GM23338 (cell line): ENCODE results near the gene TASP1. TPM values are rescaled to one million over a fixed set of nuclear protein-coding genes. Genes with fewer than 3 reads are reported as not detected.

ENCODE experiments used
- ATAC-seq: fragments of 200-7000 bp; cut with Tn5 transposase; 3 replicates; pipeline ENCODE4 v1.9.1; 2020
- DNase-seq: peaks from one replicate; pipeline ENCODE4 v3.0.0-alpha.2; 2015; ENCODE audit warnings: low spot score
- H2AFZ ChIP-seq: fragments of 200-600 bp; sonication (generic); 2 replicates; pipeline ENCODE4 v1.8.0; 2016; ENCODE audit warnings: antibody characterized with exemption, mild to moderate bottlenecking, moderate library complexity
- H3F3A ChIP-seq: fragments of 200-600 bp; sonication (generic); replicated peaks from 2 replicates; pipeline ENCODE4 v1.8.0; 2017; ENCODE audit warnings: antibody characterized with exemption, mixed run types, low read depth
- H3K27ac ChIP-seq: fragments of 200-600 bp; sonication (generic); 2 replicates; pipeline ENCODE4 v1.6.1; 2016; ENCODE audit warnings: low read depth
- H3K27me3 ChIP-seq: fragments of 200-600 bp; sonication (generic); 2 replicates; pipeline ENCODE4 v1.8.0; 2016; ENCODE audit warnings: mild to moderate bottlenecking, mixed run types, moderate library complexity; ENCODE audit not compliant: insufficient read depth
- H3K36me3 ChIP-seq: fragments of 200-600 bp; sonication (generic); 2 replicates; pipeline ENCODE4 v1.8.0; 2016; ENCODE audit warnings: mild to moderate bottlenecking; ENCODE audit not compliant: insufficient read depth
- H3K4me1 ChIP-seq: fragments of 200-600 bp; sonication (generic); 2 replicates; pipeline ENCODE4 v1.8.0; 2016; ENCODE audit warnings: mild to moderate bottlenecking, moderate library complexity; ENCODE audit not compliant: insufficient read depth
- H3K4me2 ChIP-seq: fragments of 200-600 bp; sonication (generic); 2 replicates; pipeline ENCODE4 v1.7.1; 2017; ENCODE audit warnings: mixed run types
- H3K4me3 ChIP-seq: fragments of 200-600 bp; sonication (generic); 2 replicates; pipeline ENCODE4 v1.6.1; 2016; ENCODE audit warnings: mixed run types
- H3K79me2 ChIP-seq: fragments of 200-600 bp; sonication (generic); replicated peaks from 2 replicates; pipeline ENCODE4 v1.8.0; 2017; ENCODE audit warnings: mild to moderate bottlenecking; ENCODE audit not compliant: insufficient read depth
- H3K9me2 ChIP-seq: fragments of 200-600 bp; sonication (generic); 2 replicates; pipeline ENCODE4 v1.8.0; 2017; ENCODE audit not compliant: insufficient read depth
- H4K20me1 ChIP-seq: fragments of 200-600 bp; sonication (generic); replicated peaks from 2 replicates; pipeline ENCODE4 v1.8.0; 2017; ENCODE audit warnings: mild to moderate bottlenecking; ENCODE audit not compliant: insufficient read depth
- H3K27ac Mint-ChIP-seq: 2 replicates; pipeline ENCODE4 v1.8.0; 2020; ENCODE audit warnings: inconsistent platforms, mild to moderate bottlenecking, moderate library complexity, mixed read lengths
- H3K27me3 Mint-ChIP-seq: 3 replicates; pipeline ENCODE4 v1.8.0; 2022; ENCODE audit warnings: low read depth, mild to moderate bottlenecking, moderate library complexity, mixed read lengths, inconsistent platforms; ENCODE audit not compliant: insufficient read depth, poor library complexity
- H3K36me3 Mint-ChIP-seq: 3 replicates; pipeline ENCODE4 v1.8.0; 2021; ENCODE audit warnings: low read depth, mild to moderate bottlenecking, inconsistent platforms, moderate library complexity, mixed read lengths
- H3K4me1 Mint-ChIP-seq: 3 replicates; pipeline ENCODE4 v1.8.0; 2020; ENCODE audit warnings: mild to moderate bottlenecking, inconsistent platforms, mixed read lengths
- H3K4me3 Mint-ChIP-seq: 3 replicates; pipeline ENCODE4 v1.8.0; 2021; ENCODE audit warnings: moderate library complexity, mild to moderate bottlenecking, inconsistent platforms, mixed read lengths
- H3K9me3 Mint-ChIP-seq: 3 replicates; pipeline ENCODE4 v1.8.0; 2020; ENCODE audit warnings: moderate library complexity, mild to moderate bottlenecking, inconsistent platforms, mixed read lengths
- CREB1 ChIP-seq: fragments of 250-450 bp; sonication (Bioruptor Pico); IDR thresholded peaks from 2 replicates; pipeline ENCODE4 v1.5.0; 2020; ENCODE audit warnings: low read depth, mild to moderate bottlenecking, moderate library complexity
- EZH2 ChIP-seq: fragments of 200-600 bp; sonication (generic); IDR thresholded peaks from one replicate; pipeline ENCODE4 v1.8.0; 2017; ENCODE audit warnings: antibody characterized with exemption, mild to moderate bottlenecking, low read depth; ENCODE audit not compliant: unreplicated experiment
- EZH2phosphoT487 ChIP-seq: fragments of 200-600 bp; sonication (generic); IDR thresholded peaks from one replicate; pipeline ENCODE4 v1.8.1; 2018; ENCODE audit warnings: antibody characterized with exemption; ENCODE audit not compliant: unreplicated experiment
- JUNB ChIP-seq: IDR thresholded peaks from one replicate; pipeline ENCODE4 v1.6.1; 2016; ENCODE audit warnings: antibody characterized with exemption; ENCODE audit not compliant: unreplicated experiment
- NANOG ChIP-seq: IDR thresholded peaks from 2 replicates; pipeline ENCODE4 v1.6.1; 2016; ENCODE audit warnings: antibody characterized with exemption, borderline replicate concordance
- POLR2AphosphoS5 ChIP-seq: IDR thresholded peaks from 2 replicates; pipeline ENCODE4 v1.6.1; 2016; ENCODE audit warnings: antibody characterized with exemption, low read depth
- STAT1 ChIP-seq: IDR thresholded peaks from one replicate; pipeline ENCODE4 v1.6.1; 2016; ENCODE audit warnings: antibody characterized with exemption; ENCODE audit not compliant: unreplicated experiment
- ZNF114 ChIP-seq: fragments of 250-450 bp; sonication (Bioruptor Pico); IDR thresholded peaks from 2 replicates; pipeline ENCODE4 v1.5.0; 2020; ENCODE audit warnings: mild to moderate bottlenecking, moderate library complexity
- polyA plus RNA-seq: library from polyadenylated mRNA; unstranded; fragments of >200 nt; fragmentation: Nextera tagmentation; extraction: Ambion mirVana; gene quantifications from 2 replicates; pipeline ENCODE4 v1.2.1, GENCODE V29; 2016
- total RNA-seq: library from RNA; depleted of rRNA; stranded (reverse); fragments of >200 nt; shearing (Covaris generic); gene quantifications from 2 replicates; pipeline ENCODE4 v1.2.3, GENCODE V29; 2014
- TF ChIP-seq, protein P1 (sequence below), 2 experiments: fragments of 200-600 bp in 1 of 2; sonication (generic) in 1 of 2; conservative IDR thresholded peaks; 2 replicates each; pipeline versions ENCODE4 v1.5.1 to v1.6.1; 2016 to 2017; ENCODE audit warnings: antibody characterized with exemption in 2 of 2, low read depth in 2 of 2, mild to moderate bottlenecking in 2 of 2, moderate library complexity in 1 of 2
- TF ChIP-seq, protein P2 (sequence below): IDR thresholded peaks from 2 replicates; pipeline ENCODE4 v1.6.1; 2016; ENCODE audit warnings: antibody characterized with exemption
- TF ChIP-seq, protein P3 (sequence below): IDR thresholded peaks from one replicate; pipeline ENCODE4 v1.6.1; 2018; ENCODE audit warnings: antibody characterized with exemption; ENCODE audit not compliant: unreplicated experiment

TASP1 gene
- total and polyA plus RNA-seq, 2 experiments from 2014 or later: 9.7 to 9.8 TPM

DNA sequence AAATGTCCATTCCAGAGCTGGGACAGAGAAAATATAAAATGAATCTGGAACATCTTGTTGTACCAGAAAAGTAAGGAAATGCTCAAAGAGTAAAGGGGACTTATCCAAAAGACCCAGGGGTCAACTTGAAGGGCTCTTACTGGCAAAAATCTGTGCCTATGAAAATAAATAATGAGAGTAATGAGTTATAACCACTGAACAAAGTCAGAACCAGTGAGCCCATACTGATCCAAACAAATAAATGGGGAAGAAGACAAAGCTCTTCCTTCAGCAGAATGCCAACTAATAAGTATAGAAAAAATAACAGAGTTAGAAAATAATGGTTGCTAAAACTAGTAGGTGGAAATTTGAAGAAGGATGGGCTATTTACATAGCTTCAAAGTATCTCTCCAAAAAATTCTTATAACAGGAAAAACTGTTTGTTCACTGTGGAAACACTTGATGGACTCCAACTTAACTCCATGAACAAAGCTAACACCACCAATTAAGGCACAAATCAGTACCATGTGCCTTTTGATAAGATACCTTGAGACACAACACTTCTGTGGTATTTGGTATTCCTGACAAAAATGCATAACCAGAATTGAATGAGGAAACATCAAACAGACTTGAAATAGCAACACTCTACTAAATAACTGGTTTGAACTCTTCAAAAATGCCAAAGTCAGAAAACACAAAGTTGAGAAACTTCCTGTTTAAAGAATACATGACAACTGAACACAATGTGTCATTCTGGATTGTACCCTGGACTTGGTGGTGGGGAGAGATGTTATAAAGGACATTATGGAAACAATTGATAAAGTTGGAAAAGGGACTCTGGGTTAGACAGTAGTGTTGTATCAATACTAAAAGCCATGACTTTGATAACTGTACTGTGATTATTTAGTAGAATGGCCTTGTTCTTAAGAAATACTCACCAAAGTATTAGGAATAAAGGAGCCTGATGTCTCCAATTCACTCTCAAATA is 220.2 kb downstream of the TASP1 start (continued):
- TF ChIP-seq, protein P1, sequence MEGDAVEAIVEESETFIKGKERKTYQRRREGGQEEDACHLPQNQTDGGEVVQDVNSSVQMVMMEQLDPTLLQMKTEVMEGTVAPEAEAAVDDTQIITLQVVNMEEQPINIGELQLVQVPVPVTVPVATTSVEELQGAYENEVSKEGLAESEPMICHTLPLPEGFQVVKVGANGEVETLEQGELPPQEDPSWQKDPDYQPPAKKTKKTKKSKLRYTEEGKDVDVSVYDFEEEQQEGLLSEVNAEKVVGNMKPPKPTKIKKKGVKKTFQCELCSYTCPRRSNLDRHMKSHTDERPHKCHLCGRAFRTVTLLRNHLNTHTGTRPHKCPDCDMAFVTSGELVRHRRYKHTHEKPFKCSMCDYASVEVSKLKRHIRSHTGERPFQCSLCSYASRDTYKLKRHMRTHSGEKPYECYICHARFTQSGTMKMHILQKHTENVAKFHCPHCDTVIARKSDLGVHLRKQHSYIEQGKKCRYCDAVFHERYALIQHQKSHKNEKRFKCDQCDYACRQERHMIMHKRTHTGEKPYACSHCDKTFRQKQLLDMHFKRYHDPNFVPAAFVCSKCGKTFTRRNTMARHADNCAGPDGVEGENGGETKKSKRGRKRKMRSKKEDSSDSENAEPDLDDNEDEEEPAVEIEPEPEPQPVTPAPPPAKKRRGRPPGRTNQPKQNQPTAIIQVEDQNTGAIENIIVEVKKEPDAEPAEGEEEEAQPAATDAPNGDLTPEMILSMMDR (conservative IDR thresholded peaks at IDR 0.05; ENCODE audit: low read depth in 2 of 2): no peak
- TF ChIP-seq NANOG (no peak), EZH2 (no peak), POLR2AphosphoS5 (no peak), EZH2phosphoT487 (no peak)
- TF ChIP-seq, protein P2, sequence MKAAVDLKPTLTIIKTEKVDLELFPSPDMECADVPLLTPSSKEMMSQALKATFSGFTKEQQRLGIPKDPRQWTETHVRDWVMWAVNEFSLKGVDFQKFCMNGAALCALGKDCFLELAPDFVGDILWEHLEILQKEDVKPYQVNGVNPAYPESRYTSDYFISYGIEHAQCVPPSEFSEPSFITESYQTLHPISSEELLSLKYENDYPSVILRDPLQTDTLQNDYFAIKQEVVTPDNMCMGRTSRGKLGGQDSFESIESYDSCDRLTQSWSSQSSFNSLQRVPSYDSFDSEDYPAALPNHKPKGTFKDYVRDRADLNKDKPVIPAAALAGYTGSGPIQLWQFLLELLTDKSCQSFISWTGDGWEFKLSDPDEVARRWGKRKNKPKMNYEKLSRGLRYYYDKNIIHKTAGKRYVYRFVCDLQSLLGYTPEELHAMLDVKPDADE: no peak

DNA sequence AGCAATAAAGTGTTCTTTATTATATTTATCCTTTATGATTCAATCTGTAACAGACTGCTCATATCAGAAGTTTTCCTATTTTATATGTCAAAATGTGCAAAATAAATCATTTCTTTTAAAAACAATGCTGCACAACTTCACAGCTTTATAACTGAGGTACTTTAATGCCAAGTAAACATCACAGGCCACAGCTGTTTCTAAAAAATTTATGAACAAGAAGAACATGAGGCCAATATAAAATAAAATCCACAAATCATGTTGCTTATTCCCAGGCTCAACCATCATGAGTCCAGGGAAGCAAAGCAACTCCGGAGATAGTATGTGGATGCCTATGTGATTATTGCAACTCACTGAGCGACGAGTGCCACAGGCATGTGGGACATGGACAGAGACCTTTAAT is 222.2 kb downstream of the TASP1 start:
- Histone ChIP-seq H3K4me2 (no peak overlapping the region), H3K4me3 (no peak overlapping the region), H3K36me3 (no peaks in the 10 kb centered on the region), H3K79me2 (no peaks in the 10 kb centered on the region), H4K20me1 (no peaks in the 10 kb centered on the region), H3K27ac (no peak overlapping the region), H3K4me1 (peaks cover 54% of the 10 kb centered on the region), H3K9me2 (peaks cover 5% of the 10 kb centered on the region; the same call in 1 of the 2 replicates), H2AFZ (no peak overlapping the region), H3F3A (no peaks in the 10 kb centered on the region), H3K27me3 (no peaks in the 10 kb centered on the region)
- Mint-ChIP-seq H3K27me3 (no peaks in the 10 kb centered on the region), H3K9me3 (no peaks in the 10 kb centered on the region), H3K36me3 (no peaks in the 10 kb centered on the region), H3K4me3 (no peak overlapping the region), H3K4me1 (peaks cover 45% of the 10 kb centered on the region), H3K27ac (no peak overlapping the region)
- no peak for DNase-seq
- no peak for ATAC-seq
- TF ChIP-seq, protein P3, sequence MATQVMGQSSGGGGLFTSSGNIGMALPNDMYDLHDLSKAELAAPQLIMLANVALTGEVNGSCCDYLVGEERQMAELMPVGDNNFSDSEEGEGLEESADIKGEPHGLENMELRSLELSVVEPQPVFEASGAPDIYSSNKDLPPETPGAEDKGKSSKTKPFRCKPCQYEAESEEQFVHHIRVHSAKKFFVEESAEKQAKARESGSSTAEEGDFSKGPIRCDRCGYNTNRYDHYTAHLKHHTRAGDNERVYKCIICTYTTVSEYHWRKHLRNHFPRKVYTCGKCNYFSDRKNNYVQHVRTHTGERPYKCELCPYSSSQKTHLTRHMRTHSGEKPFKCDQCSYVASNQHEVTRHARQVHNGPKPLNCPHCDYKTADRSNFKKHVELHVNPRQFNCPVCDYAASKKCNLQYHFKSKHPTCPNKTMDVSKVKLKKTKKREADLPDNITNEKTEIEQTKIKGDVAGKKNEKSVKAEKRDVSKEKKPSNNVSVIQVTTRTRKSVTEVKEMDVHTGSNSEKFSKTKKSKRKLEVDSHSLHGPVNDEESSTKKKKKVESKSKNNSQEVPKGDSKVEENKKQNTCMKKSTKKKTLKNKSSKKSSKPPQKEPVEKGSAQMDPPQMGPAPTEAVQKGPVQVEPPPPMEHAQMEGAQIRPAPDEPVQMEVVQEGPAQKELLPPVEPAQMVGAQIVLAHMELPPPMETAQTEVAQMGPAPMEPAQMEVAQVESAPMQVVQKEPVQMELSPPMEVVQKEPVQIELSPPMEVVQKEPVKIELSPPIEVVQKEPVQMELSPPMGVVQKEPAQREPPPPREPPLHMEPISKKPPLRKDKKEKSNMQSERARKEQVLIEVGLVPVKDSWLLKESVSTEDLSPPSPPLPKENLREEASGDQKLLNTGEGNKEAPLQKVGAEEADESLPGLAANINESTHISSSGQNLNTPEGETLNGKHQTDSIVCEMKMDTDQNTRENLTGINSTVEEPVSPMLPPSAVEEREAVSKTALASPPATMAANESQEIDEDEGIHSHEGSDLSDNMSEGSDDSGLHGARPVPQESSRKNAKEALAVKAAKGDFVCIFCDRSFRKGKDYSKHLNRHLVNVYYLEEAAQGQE: no peak
- TF ChIP-seq, protein P2: no peak
- TF ChIP-seq NANOG (no peak), POLR2AphosphoS5 (no peak), STAT1 (no peak), ZNF114 (CRISPR knock-in tag) (no peak), JUNB (no peak), CREB1 (no peak), EZH2phosphoT487 (no peak)
- TF ChIP-seq, protein P1 (conservative IDR thresholded peaks at IDR 0.05; ENCODE audit: low read depth in 2 of 2): no peak
